Endothelial cell of umbilical vein (primary cell): ENCODE data around the gene RAI1. TPM values are rescaled to one million over a fixed set of nuclear protein-coding genes. Genes with fewer than 3 reads are reported as not detected.

Source experiments
- BruUV-seq: library from RNA; stranded (reverse); fragments of 400-500 nt; replicated peaks from 2 replicates; lab custom pipeline; 2021; lab: Mats Ljungman, UMichigan
- CTCF ChIA-PET: fragments of 300-600, 350-600 bp; sonication (Branson Sonifier 250); formaldehyde crosslinking; loops from one replicate; lab custom pipeline; 2021; ENCODE audit warnings: antibody characterized with exemption, inconsistent platforms; lab: Charles Lee
- POLR2A ChIA-PET: fragments of 300-600, 350-600 bp; sonication (Branson Sonifier 250); formaldehyde crosslinking; loops from one replicate; lab custom pipeline; 2021; ENCODE audit warnings: antibody characterized with exemption, inconsistent platforms; lab: Charles Lee
- DNase-seq: peaks from one replicate; pipeline ENCODE4 v3.0.0-alpha.2; 2011; ENCODE audit warnings: low read depth, low spot score
- FAIRE-seq: peaks from 2 replicates; lab custom pipeline; 2011; peaks lifted over from hg19 to GRCh38; lab: Jason Lieb, UNC
- H2AFZ ChIP-seq: 2 replicates; pipeline ENCODE4 v1.6.0; 2012; ENCODE audit warnings: low read depth, low read length, control low read depth, inconsistent platforms
- H3K27ac ChIP-seq: 2 replicates; pipeline ENCODE4 v1.5.1; 2011; ENCODE audit warnings: low read depth, mild to moderate bottlenecking, control low read depth, low read length, moderate library complexity; ENCODE audit not compliant: insufficient read depth
- H3K27me3 ChIP-seq, 2 experiments: 2 replicates each; pipeline versions ENCODE4 v1.6.0 to v1.6.1; 2011; ENCODE audit warnings: low read length in 2 of 2, mixed read lengths in 1 of 2; ENCODE audit not compliant: control insufficient read depth in 2 of 2, insufficient read depth in 2 of 2
- H3K36me3 ChIP-seq, 2 experiments: 2 replicates in 1 of 2; 3 replicates in 1 of 2; pipeline ENCODE4 v1.5.1; 2011; ENCODE audit warnings: low read length in 2 of 2, mild to moderate bottlenecking in 1 of 2, moderate library complexity in 1 of 2; ENCODE audit not compliant: control insufficient read depth in 2 of 2, insufficient read depth in 2 of 2; ENCODE audit errors: extremely low read depth in 1 of 2
- H3K4me1 ChIP-seq: 3 replicates; pipeline ENCODE4 v1.5.1; 2011; ENCODE audit warnings: mild to moderate bottlenecking, low read length; ENCODE audit not compliant: control insufficient read depth, insufficient read depth; ENCODE audit errors: extremely low read depth
- H3K4me2 ChIP-seq: 2 replicates; pipeline ENCODE4 v1.6.1; 2011; ENCODE audit warnings: low read length, control low read depth, mixed read lengths; ENCODE audit not compliant: insufficient read depth
- H3K4me3 ChIP-seq, 3 experiments: fragments of 200-600 bp in 1 of 3; sonication (generic), shearing (Covaris generic) in 1 of 3; replicated peaks in 1 of 3; 2 replicates each; pipeline ENCODE4 v1.5.1; 2011 to 2016; ENCODE audit warnings: control low read depth in 3 of 3, low read length in 3 of 3, mild to moderate bottlenecking in 2 of 3, inconsistent platforms in 1 of 3, low read depth in 1 of 3, moderate library complexity in 1 of 3; ENCODE audit not compliant: insufficient read depth in 1 of 3
- H3K79me2 ChIP-seq: 2 replicates; pipeline ENCODE4 v1.6.0; 2012; ENCODE audit warnings: low read length, inconsistent platforms; ENCODE audit not compliant: control insufficient read depth, insufficient read depth
- H3K9ac ChIP-seq: replicated peaks from 2 replicates; pipeline ENCODE3; 2011; ENCODE audit warnings: low read length, control low read depth; ENCODE audit not compliant: insufficient read depth; ENCODE audit errors: extremely low read depth
- H3K9me1 ChIP-seq: replicated peaks from 3 replicates; pipeline ENCODE4 v1.6.0; 2011; ENCODE audit warnings: mild to moderate bottlenecking, low read length; ENCODE audit not compliant: control insufficient read depth, insufficient read depth; ENCODE audit errors: extremely low read depth
- H3K9me3 ChIP-seq: replicated peaks from 2 replicates; pipeline ENCODE4 v1.5.1; 2012; ENCODE audit warnings: low read length, inconsistent platforms; ENCODE audit not compliant: control insufficient read depth, insufficient read depth
- H4K20me1 ChIP-seq: replicated peaks from 2 replicates; pipeline ENCODE3; 2011; ENCODE audit warnings: mild to moderate bottlenecking, low read length; ENCODE audit not compliant: control insufficient read depth, insufficient read depth; ENCODE audit errors: extremely low read depth
- EZH2 ChIP-seq: IDR thresholded peaks from 2 replicates; pipeline ENCODE4 v1.6.1; 2012; ENCODE audit warnings: borderline replicate concordance, low read depth, mild to moderate bottlenecking, moderate library complexity, low read length, inconsistent platforms; ENCODE audit not compliant: severe bottlenecking
- FOS ChIP-seq: IDR thresholded peaks from 2 replicates; pipeline ENCODE4 v1.6.1; 2011; ENCODE audit warnings: mild to moderate bottlenecking, low read length, moderate library complexity, borderline replicate concordance; ENCODE audit not compliant: insufficient read depth
- GATA2 ChIP-seq: IDR thresholded peaks from 2 replicates; pipeline ENCODE4 v1.7.0; 2011; ENCODE audit warnings: low read depth, mild to moderate bottlenecking, moderate library complexity, mixed read lengths, low read length; ENCODE audit not compliant: insufficient read length, insufficient read depth
- JUN ChIP-seq: IDR thresholded peaks from 2 replicates; pipeline ENCODE4 v1.6.1; 2011; ENCODE audit warnings: borderline replicate concordance, low read depth; ENCODE audit not compliant: insufficient read length, insufficient read depth
- MYC ChIP-seq: IDR thresholded peaks from one replicate; pipeline ENCODE4 v1.6.1; 2011; ENCODE audit warnings: mild to moderate bottlenecking, low read depth, low read length
- POLR2A ChIP-seq: IDR thresholded peaks from 2 replicates; pipeline ENCODE4 v1.6.1; 2012; ENCODE audit warnings: low read depth, mild to moderate bottlenecking, control low read depth, low read length
- POLR2AphosphoS5 ChIP-seq: IDR thresholded peaks from 2 replicates; pipeline ENCODE4 v1.6.1; 2012; ENCODE audit warnings: low read depth, mild to moderate bottlenecking, control low read depth, low read length, moderate library complexity; ENCODE audit not compliant: insufficient read depth
- dilution Hi-C: fragments of 300-500 bp; cut with MboI; formaldehyde crosslinking; loops from one replicate; pipeline ENCODE4 v1.15.0; 2019; ENCODE audit warnings: low sequenced_read_pairs; ENCODE audit not compliant: extremely low pct_ligation_motif_present
- intact Hi-C: fragments of 100-400 bp; cut with micrococcal nuclease; formaldehyde crosslinking; loops from one replicate; pipeline ENCODE4 v1.10.0; 2022
- polyA plus RNA-seq, 4 experiments: library from polyadenylated mRNA; depleted of rRNA in 3 of 4; stranded (reverse) in 3 of 4; unstranded in 1 of 4; fragments of >200 nt; gene quantifications; 2 replicates each; pipeline versions ENCODE4 v1.2.1 to v1.2.3, GENCODE V29; 2011 to 2012; ENCODE audit warnings: missing spikeins in 1 of 4
- total RNA-seq: library from RNA; stranded (reverse); gene quantifications from 2 replicates; pipeline ENCODE4 v1.2.3, GENCODE V29; 2021
- TF ChIP-seq, protein P1 (sequence below), 2 donors: IDR thresholded peaks; 1 replicate in 1 of 2; 2 replicates in 1 of 2; pipeline ENCODE4 v1.5.1; 2011; ENCODE audit warnings: low read length in 2 of 2, mild to moderate bottlenecking in 2 of 2, moderate library complexity in 2 of 2, control low read depth in 1 of 2, inconsistent platforms in 1 of 2, low read depth in 1 of 2; ENCODE audit not compliant: insufficient read depth in 1 of 2; ENCODE audit errors: extremely low read depth in 1 of 2
- TF ChIP-seq, protein P2 (sequence below): IDR thresholded peaks from 2 replicates; pipeline ENCODE4 v1.6.1; 2011; ENCODE audit not compliant: insufficient read depth, insufficient read length

RAI1 gene
- total and polyA plus RNA-seq, 2 donors (not counting 3 experiments of a cell fraction or from before 2014, with no cell fraction given): 7.8 to 43.3 TPM

DNA sequence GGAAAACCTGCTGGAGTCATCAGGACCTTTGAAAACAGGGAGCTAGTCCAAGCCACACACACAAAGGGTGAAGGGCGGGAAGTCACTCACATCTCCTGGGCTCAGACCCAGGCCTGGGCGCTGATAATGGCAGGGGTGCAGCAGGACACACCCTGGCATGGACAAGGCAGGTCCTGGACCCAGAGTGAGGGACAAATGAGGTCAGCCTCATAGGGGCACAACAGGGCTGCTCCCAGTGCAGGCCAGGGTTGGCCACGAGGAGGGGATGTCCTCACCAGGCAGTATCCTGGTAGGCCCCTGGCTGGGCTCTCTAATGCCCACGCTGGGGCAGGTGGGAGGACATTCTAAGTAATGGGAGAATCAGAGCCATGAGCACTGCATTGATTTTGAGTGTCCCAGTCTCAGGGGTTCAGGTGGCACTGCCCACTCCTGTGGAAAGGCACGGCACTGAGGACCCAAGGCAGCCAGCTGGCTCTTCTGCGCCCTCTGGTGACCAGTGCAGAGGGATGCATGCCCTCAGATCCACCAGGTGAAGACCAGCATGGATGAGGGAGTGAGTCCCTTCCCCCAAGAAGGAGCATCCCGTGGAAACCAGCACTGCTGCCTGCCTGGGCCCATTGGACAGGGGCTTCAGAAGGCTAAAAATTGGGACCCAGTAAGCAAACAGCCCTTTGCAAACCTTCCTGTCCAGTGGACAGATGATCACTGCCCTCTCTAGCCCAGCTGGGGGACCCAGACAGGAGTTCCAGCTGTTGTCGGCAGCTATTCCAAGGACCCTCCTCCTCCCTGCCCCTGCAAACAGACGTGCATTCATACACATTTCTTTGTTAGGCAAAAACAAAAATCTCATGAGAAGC is 178.9 kb downstream of the RAI1 start:
- Histone ChIP-seq H2AFZ (no peak overlapping the region), H3K27me3 (no peaks in the 10 kb centered on the region), H3K79me2 (no peaks in the 10 kb centered on the region), H3K4me2 (no peak overlapping the region), H3K36me3 (no peaks in the 10 kb centered on the region), H3K4me1 (no peaks in the 10 kb centered on the region), H3K9ac (no peak overlapping the region), H3K4me3 (no peak overlapping the region), H3K27ac (no peak overlapping the region), H3K9me3 (no peaks in the 10 kb centered on the region), H4K20me1 (no peaks in the 10 kb centered on the region), H3K9me1 (no peaks in the 10 kb centered on the region)
- no TSS peak for BruUV-seq
- dilution Hi-C loops (no loop called here), intact Hi-C loops (loop anchor here (1.0 kb wide), 3 partner anchors 48 to 179 kb away; partner anchors contain the start of gene RAI1)
- peak; percentile 92 for FAIRE-seq
- DNase-seq: peak; percentile 59
- TF ChIP-seq, protein P1, sequence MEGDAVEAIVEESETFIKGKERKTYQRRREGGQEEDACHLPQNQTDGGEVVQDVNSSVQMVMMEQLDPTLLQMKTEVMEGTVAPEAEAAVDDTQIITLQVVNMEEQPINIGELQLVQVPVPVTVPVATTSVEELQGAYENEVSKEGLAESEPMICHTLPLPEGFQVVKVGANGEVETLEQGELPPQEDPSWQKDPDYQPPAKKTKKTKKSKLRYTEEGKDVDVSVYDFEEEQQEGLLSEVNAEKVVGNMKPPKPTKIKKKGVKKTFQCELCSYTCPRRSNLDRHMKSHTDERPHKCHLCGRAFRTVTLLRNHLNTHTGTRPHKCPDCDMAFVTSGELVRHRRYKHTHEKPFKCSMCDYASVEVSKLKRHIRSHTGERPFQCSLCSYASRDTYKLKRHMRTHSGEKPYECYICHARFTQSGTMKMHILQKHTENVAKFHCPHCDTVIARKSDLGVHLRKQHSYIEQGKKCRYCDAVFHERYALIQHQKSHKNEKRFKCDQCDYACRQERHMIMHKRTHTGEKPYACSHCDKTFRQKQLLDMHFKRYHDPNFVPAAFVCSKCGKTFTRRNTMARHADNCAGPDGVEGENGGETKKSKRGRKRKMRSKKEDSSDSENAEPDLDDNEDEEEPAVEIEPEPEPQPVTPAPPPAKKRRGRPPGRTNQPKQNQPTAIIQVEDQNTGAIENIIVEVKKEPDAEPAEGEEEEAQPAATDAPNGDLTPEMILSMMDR (IDR thresholded peaks at IDR 0.05; ENCODE audit: extremely low read depth in 1 of 2, insufficient read depth in 1 of 2, low read depth in 1 of 2, low read length in 2 of 2): peak; percentile 88 to 97
- no peak for TF ChIP-seq POLR2AphosphoS5
- POLR2A ChIA-PET: no interaction called here
- CTCF ChIA-PET: interaction anchor here (0.6 to 7.0 kb wide), 19 partner anchors 10 to 180 kb away, joined by 3 to 68 read pairs (median 4); partner anchors contain the start of gene SREBF1

DNA sequence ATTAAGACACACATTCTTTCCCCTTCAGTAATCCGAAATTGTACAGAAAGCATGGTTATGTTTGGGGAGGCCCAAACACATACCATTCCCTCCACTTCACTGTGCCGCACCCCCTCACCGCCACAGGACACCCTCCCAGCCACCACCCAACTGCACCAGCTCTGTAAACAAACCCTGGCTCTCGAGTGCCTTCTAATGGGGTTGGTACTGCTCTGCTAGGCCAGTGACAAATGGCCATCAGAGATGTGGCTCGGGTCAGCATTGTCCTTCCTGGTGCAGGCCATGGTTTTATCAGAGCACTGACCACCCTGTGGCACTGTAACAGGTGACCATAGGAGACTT is 179.5 kb downstream of the RAI1 start:
- no peak for DNase-seq
- Histone ChIP-seq H3K4me1 (no peaks in the 10 kb centered on the region), H3K4me3 (no peak overlapping the region), H3K79me2 (no peaks in the 10 kb centered on the region), H4K20me1 (no peaks in the 10 kb centered on the region), H2AFZ (no peak overlapping the region), H3K9me1 (no peaks in the 10 kb centered on the region), H3K27me3 (no peaks in the 10 kb centered on the region), H3K9ac (no peak overlapping the region), H3K36me3 (no peaks in the 10 kb centered on the region), H3K4me2 (no peak overlapping the region), H3K9me3 (no peaks in the 10 kb centered on the region), H3K27ac (no peak overlapping the region)
- dilution Hi-C loops (no loop called here), intact Hi-C loops (loop anchor here (1.0 kb wide), 3 partner anchors 48 to 179 kb away; partner anchors contain the start of gene RAI1)
- no peak for FAIRE-seq
- CTCF ChIA-PET: interaction anchor here (1.0 to 7.0 kb wide), 16 partner anchors 9 to 181 kb away, joined by 4 to 68 read pairs (median 6); partner anchors contain the start of gene SREBF1
- POLR2A ChIA-PET: no interaction called here
- TF ChIP-seq POLR2A (no peak), GATA2 (no peak), POLR2AphosphoS5 (no peak), JUN (no peak), MYC (no peak), FOS (no peak), EZH2 (no peak)
- TF ChIP-seq, protein P1 (IDR thresholded peaks at IDR 0.05; ENCODE audit: extremely low read depth in 1 of 2, insufficient read depth in 1 of 2, low read depth in 1 of 2, low read length in 2 of 2): no peak
- TF ChIP-seq, protein P2, sequence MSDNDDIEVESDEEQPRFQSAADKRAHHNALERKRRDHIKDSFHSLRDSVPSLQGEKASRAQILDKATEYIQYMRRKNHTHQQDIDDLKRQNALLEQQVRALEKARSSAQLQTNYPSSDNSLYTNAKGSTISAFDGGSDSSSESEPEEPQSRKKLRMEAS: no peak
- BruUV-seq: no TSS peak
